Spinal cord (tissue), 10 donors: ENCODE measurements around the gene DIAPH1. TPM values are rescaled to one million over a fixed set of nuclear protein-coding genes. Genes with fewer than 3 reads are reported as not detected.

Source experiments
- DNase-seq, 6 donors: peaks; one replicate each; pipeline versions ENCODE4 v3.0.0 to v3.0.0-alpha.2; 2013 to 2015; ENCODE audit warnings: low spot score in 6 of 6, low read depth in 4 of 6
- H3K27ac ChIP-seq: one replicate; pipeline ENCODE4 v1.5.1; 2013; ENCODE audit warnings: low read depth, low read length, control low read depth
- H3K27me3 ChIP-seq: one replicate; pipeline ENCODE4 v1.6.1; 2013; ENCODE audit warnings: low read length; ENCODE audit not compliant: control insufficient read depth, insufficient read depth
- H3K36me3 ChIP-seq: one replicate; pipeline ENCODE4 v1.6.1; 2013; ENCODE audit warnings: low read length; ENCODE audit not compliant: control insufficient read depth, insufficient read depth
- H3K4me1 ChIP-seq: one replicate; pipeline ENCODE4 v1.6.1; 2013; ENCODE audit warnings: low read length; ENCODE audit not compliant: control insufficient read depth, insufficient read depth
- H3K4me3 ChIP-seq: one replicate; pipeline ENCODE4 v1.5.1; 2013; ENCODE audit warnings: low read depth, low read length, control low read depth
- H3K9me3 ChIP-seq: one replicate; pipeline ENCODE4 v1.6.1; 2013; ENCODE audit warnings: low read length; ENCODE audit not compliant: control insufficient read depth, insufficient read depth
- WGBS: methylation state at CpG from one replicate; pipeline ENCODE4 v1.1.5; 2013; ENCODE audit warnings: missing lambda C conversion rate; ENCODE audit not compliant: insufficient coverage; 5-methylcytosine and 5-hydroxymethylcytosine counted together
- polyA plus RNA-seq, 2 donors: library from polyadenylated mRNA; unstranded; fragments of 120-200 nt; gene quantifications; one replicate each; pipeline ENCODE4 v1.2.1, GENCODE V29; 2013; ENCODE audit not compliant: insufficient read length in 2 of 2
- total RNA-seq, 2 donors: library from RNA; depleted of rRNA in 1 of 2; stranded (reverse); fragments of 120-200 nt in 1 of 2; fragments of >200 nt in 1 of 2; gene quantifications; one replicate each; pipeline versions ENCODE4 v1.2.3 to v1.2.4, GENCODE V29; 2013 to 2014
- donor health status: healthy.

Gene DIAPH1
- total and polyA plus RNA-seq, 4 donors = 23.6 to 44.4 (median 31.1) TPM

DNA sequence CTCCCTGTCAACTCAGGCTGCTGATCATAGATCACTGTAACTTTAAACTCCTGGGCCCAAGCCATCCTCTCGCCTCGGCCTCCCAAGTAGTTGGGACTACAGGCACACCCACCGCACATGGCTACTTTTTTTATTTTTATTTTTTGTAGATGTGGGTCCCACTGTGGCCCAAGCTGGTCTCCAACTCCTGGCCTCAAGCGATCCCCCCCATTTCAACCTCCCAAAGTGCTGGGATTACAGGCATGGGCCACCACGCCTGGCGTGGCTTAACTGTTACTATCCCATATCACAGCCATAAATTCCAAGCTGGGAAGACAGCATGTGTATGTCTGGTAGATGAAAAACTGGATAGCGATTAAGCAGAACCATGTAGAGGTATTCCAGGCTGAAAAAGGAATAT, 16.8 kb upstream of the DIAPH1 start:
- Histone ChIP-seq H3K27me3 (peaks cover 16% of the 10 kb centered on the region), H3K4me3 (peak overlapping the region; percentile 87), H3K4me1 (peaks cover 39% of the 10 kb centered on the region), H3K27ac (no peak overlapping the region), H3K9me3 (no peaks in the 10 kb centered on the region), H3K36me3 (peaks cover 28% of the 10 kb centered on the region)
- WGBS = no CpG with 5 or more reads among the region's 7 CpGs
- DNase-seq = no peak

DNA sequence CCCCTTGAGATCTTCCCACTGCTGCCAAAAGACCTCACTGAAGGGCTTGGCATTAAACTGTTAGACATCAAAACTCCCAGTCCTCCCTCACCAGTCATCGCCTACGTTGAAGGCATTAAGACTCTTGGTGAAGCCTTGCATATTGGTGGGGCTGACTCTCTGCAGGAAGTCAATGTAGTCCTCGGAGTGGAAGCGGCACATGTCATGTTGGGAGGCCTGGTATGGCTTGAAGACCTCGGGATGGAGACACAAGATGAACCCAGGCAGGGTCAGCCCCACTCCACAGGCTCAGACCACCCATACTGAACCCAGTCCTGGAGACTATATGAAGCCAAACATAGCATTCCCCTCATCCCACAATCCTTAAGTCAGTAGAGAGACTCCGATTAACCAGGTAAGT, 15.9 kb upstream of the DIAPH1 start:
- H3K36me3 ChIP-seq = peaks cover 24% of the 10 kb centered on the region
- DNase-seq = no peak
- 81% methylated on average over 5 of the region's 6 CpGs for WGBS
- H3K27ac ChIP-seq = no peak overlapping the region
- peaks cover 36% of the 10 kb centered on the region for H3K4me1 ChIP-seq
- no peak overlapping the region for H3K4me3 ChIP-seq
- H3K9me3 ChIP-seq = no peaks in the 10 kb centered on the region
- H3K27me3 ChIP-seq = peaks cover 16% of the 10 kb centered on the region

DNA sequence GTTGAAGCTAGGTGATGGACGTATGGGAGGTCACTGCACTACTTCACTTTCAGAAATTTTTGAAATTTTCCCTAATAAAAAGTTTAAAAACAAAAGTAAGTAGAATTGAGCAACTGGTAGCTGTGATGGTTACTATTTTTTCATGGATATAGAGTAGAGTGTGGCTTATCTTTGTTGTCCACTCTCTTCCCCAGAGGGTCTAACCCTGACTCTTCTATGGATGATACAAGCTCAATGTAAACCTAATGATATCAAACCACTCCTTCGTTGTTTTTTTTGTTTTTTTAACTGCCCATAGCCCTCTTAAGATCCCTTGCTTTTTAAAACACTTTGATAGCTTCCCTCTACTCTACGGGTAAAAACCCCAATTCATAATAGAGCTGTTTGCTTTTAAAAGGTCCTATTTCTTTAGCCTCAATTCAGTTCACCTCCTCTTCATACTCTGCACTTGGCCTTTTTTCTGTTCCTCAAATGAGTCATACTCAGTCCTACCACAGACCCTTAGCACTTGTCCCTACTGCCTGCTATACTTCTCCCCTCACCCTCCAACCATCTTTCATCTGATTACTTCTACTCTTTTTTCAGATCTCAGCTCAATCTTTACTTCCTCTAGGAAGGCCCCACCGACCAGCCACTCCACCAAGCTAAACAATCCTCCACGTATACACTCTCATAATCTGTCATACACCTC, 15.2 kb upstream of the DIAPH1 start:
- peaks cover 31% of the 10 kb centered on the region for H3K4me1 ChIP-seq
- DNase-seq = no peak
- no peak overlapping the region for H3K27ac ChIP-seq
- H3K9me3 ChIP-seq = no peaks in the 10 kb centered on the region
- WGBS = 97% methylated on average over 3 of the region's 5 CpGs
- H3K36me3 ChIP-seq = peaks cover 25% of the 10 kb centered on the region
- peaks cover 16% of the 10 kb centered on the region for H3K27me3 ChIP-seq
- H3K4me3 ChIP-seq = no peak overlapping the region

DNA sequence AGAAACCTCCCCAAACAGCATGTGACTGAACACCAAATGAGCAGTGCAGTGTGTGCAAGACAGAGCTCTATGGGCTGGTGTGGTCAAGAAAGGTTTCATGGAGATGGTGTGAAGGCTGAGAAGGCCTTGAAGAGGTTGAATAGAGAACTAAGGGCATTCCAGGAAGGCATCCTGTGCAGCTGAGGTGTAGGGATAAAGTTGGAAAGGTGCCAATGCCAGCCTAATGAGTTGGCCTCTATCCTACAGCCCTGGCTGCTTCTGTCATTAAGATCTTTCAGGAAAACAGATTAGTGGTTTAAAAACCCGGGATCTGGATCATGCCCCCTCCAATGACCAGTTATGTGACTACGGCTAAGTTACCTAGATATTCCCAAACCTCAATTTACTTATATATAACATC, 13.8 kb upstream of the DIAPH1 start:
- Histone ChIP-seq H3K36me3 (peaks cover 39% of the 10 kb centered on the region), H3K4me1 (peaks cover 21% of the 10 kb centered on the region), H3K27ac (no peak overlapping the region), H3K4me3 (no peak overlapping the region), H3K27me3 (peaks cover 3% of the 10 kb centered on the region), H3K9me3 (no peaks in the 10 kb centered on the region)
- WGBS = 80% methylated on average over 1 of the region's 2 CpGs
- no peak for DNase-seq

DNA sequence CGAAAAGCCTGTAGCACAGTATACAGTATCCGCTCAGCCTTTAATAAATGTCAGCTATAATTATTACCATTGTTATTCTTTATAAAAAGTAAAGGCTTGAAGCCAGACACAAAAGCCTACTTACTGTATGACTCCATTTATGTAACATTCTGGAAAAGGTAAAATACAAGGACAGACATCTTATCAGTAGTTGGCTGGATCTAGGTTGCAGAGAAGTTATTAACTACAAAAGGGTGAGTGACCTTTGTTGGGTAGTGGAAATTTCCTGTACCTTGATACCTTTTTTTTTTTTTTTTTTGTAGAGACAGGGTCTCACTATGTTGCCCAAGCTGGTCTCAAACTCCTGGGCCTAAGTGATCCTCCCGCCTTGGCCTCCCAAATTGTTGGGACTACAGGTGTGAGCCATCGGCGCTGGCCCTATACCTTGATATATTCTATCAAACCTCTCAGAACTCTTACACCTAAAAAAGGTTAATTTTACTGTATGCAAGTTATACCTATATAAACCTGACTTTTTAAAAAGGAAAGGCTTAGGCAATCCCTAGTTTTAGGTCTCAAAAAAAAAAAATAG, 11.9 kb upstream of the DIAPH1 start:
- Histone ChIP-seq H3K27me3 (no peaks in the 10 kb centered on the region), H3K4me1 (peaks cover 6% of the 10 kb centered on the region), H3K4me3 (no peak overlapping the region), H3K36me3 (peaks cover 55% of the 10 kb centered on the region), H3K9me3 (no peaks in the 10 kb centered on the region), H3K27ac (no peak overlapping the region)
- no peak for DNase-seq
- WGBS = no CpG with 5 or more reads among the region's 5 CpGs

DNA sequence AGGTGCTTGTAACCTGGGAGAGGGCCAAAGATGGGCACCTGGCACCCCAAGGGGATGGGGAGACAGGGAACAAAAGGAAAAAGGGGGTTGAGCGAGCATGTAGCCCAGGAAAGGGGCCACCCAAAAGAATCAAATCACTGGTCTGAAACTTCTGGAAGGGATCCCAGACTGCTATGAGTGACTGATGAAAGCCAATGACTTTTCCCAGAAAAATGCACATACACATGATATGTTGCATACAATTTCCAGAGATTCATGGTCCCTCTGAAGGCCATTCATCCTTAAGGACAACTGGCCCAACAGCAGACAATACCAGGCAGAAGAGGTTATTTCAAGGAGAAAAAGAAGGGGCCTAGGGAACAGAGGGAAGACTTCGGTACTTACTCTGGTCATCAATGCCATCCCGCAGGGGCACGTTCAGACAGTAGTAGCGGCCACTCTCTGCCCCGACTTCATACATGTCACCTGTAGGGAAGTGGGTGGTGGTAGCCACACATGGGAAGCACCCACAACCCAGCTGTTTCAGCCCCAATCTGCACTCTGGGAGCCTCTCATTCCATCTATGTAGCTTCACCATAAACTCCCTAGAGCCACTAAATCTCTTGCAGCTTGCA, 9.5 kb upstream of the DIAPH1 start:
- no peaks in the 10 kb centered on the region for H3K9me3 ChIP-seq
- no peaks in the 10 kb centered on the region for H3K4me1 ChIP-seq
- WGBS = 100% methylated on average over 4 of the region's 6 CpGs
- H3K27ac ChIP-seq = no peak overlapping the region
- H3K4me3 ChIP-seq = no peak overlapping the region
- DNase-seq = no peak
- no peaks in the 10 kb centered on the region for H3K27me3 ChIP-seq
- H3K36me3 ChIP-seq = peaks cover 71% of the 10 kb centered on the region

DNA sequence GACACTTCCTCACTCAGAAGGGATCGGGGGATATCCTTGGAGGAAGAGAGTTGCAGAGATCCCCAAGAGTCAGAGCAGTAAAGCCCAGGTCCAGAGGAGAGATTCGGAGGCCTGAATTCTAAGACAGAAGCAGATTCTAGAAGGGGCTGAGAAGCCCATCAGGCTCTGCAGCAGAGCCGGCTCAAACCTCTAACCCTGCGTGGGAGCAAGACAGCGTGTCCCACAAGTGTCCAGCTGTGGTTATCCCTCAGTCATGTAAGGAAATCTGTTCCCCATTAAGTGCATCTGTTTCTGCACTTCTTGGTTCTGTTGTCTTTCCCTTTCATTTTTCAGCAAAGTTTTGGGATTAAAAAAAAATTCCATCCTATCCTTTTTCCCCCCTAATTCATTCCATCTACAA, 4.8 kb upstream of the DIAPH1 start:
- no peaks in the 10 kb centered on the region for H3K9me3 ChIP-seq
- H3K4me1 ChIP-seq = no peaks in the 10 kb centered on the region
- WGBS = 77% methylated on average over 5 of the region's 5 CpGs
- H3K36me3 ChIP-seq = peaks cover 61% of the 10 kb centered on the region
- no peak overlapping the region for H3K27ac ChIP-seq
- no peak for DNase-seq
- no peaks in the 10 kb centered on the region for H3K27me3 ChIP-seq
- no peak overlapping the region for H3K4me3 ChIP-seq

DNA sequence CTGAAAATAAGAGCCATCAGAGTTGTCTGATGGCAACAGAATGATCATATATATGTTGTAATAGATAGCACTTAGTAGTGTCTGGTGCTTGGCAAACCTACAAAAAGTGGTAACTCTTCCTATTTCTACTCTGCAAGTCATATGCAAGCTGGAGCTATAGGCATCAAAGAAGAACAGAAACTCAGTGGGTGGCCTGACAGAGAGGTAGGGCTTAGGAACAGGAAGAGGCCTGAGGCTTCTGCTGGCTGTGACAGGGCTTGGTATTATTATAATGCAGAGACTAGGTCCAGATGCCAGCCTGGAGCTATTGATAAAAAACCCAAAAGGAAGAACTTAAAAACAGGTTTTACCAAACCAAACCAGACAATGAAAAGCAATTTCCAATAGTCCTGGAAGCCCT, 4.4 kb upstream of the DIAPH1 start:
- Histone ChIP-seq H3K27ac (no peak overlapping the region), H3K4me3 (no peak overlapping the region), H3K4me1 (peaks cover 4% of the 10 kb centered on the region), H3K27me3 (no peaks in the 10 kb centered on the region), H3K36me3 (peaks cover 57% of the 10 kb centered on the region), H3K9me3 (no peaks in the 10 kb centered on the region)
- DNase-seq = no peak

DNA sequence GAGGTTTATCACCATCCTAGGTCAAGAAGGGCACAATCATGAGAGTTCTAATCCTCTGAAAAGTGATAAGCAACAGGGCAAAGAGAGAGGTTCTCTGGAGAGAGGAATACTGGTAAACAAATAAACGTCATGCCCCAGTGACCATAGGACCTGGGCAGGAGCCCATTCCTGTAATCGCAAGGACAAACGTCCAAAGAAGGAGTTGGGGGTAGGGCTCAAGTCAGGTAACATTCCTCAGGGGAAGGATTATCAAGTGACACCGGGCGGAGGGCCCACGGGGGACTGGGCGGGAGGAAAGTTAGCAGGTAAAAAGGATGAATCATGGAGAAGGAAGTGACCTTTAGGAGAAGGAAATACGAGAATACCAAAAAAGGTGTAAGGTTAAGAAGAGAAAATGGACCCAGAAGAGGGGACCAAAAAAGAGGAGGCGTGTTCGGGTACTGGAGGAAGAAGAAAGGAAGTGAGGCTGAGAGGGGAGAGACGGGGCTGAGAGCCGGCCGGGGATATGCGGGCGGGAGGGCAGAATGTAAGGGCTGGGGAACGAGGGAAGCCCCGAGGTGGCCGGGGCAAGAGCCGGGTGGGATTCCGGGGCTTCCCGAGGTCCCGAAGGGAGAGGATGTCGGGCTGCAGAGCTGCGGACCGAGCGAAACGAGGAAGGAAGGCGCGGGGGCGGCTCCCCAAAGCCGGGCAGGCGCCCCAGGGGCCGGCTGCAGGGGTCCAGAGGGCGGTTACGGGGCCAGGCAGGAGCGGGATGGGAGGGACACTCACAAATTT, 583 bp downstream of the DIAPH1 start:
- WGBS = under 1% methylated on average over 36 of the region's 36 CpGs

More for the DNA sequence above, 583 bp downstream of the DIAPH1 start:
- Histone ChIP-seq H3K27ac (peak overlapping the region; percentile 62), H3K36me3 (peaks cover 15% of the 10 kb centered on the region), H3K4me3 (peak overlapping the region; percentile 84), H3K4me1 (peaks cover 7% of the 10 kb centered on the region), H3K9me3 (no peaks in the 10 kb centered on the region), H3K27me3 (no peaks in the 10 kb centered on the region)
- DNase-seq = peak in 2 of 6 donors; percentile 51
